CD14-positive monocyte (primary cell): Measurements from ENCODE around the gene DHRS3. TPM values are rescaled to one million over a fixed set of nuclear protein-coding genes. Genes with fewer than 3 reads are reported as not detected.

ENCODE experiments used
- DNase-seq, 3 donors: peaks; one replicate each; pipeline ENCODE4 v3.0.0-alpha.2; 2011 to 2022
- H2AFZ ChIP-seq: 2 replicates; pipeline ENCODE4 v1.6.0; 2012; ENCODE audit warnings: mild to moderate bottlenecking, low read depth, low read length, inconsistent platforms; ENCODE audit not compliant: insufficient read depth, poor library complexity, severe bottlenecking
- H3K27ac ChIP-seq, 2 donors: 1 replicate in 1 of 2; 2 replicates in 1 of 2; pipeline ENCODE4 v1.5.1; 2012 to 2013; ENCODE audit warnings: low read length in 2 of 2, control low read depth in 1 of 2, inconsistent platforms in 1 of 2, low read depth in 1 of 2, mild to moderate bottlenecking in 1 of 2
- H3K27me3 ChIP-seq, 2 donors: one replicate each; pipeline versions ENCODE4 v1.6.0 to v1.6.1; 2011 to 2013; ENCODE audit warnings: low read length in 2 of 2; ENCODE audit not compliant: control insufficient read depth in 2 of 2, insufficient read depth in 2 of 2
- H3K36me3 ChIP-seq, 2 donors: replicated peaks in 1 of 2; 1 replicate in 1 of 2; 2 replicates in 1 of 2; pipeline versions ENCODE4 v1.5.1 to v1.6.1; 2012 to 2013; ENCODE audit warnings: low read length in 2 of 2, control low read depth in 1 of 2, inconsistent platforms in 1 of 2, mild to moderate bottlenecking in 1 of 2; ENCODE audit not compliant: insufficient read depth in 2 of 2, control insufficient read depth in 1 of 2
- H3K4me1 ChIP-seq, 2 donors: 1 replicate in 1 of 2; 2 replicates in 1 of 2; pipeline versions ENCODE4 v1.5.1 to v1.6.1; 2012 to 2013; ENCODE audit warnings: low read length in 2 of 2, control low read depth in 1 of 2, inconsistent platforms in 1 of 2, mild to moderate bottlenecking in 1 of 2, moderate library complexity in 1 of 2; ENCODE audit not compliant: insufficient read depth in 2 of 2, control insufficient read depth in 1 of 2
- H3K4me2 ChIP-seq: replicated peaks from 2 replicates; pipeline ENCODE3; 2012; ENCODE audit warnings: low read length, moderate library complexity, mild to moderate bottlenecking; ENCODE audit not compliant: poor library complexity, severe bottlenecking; ENCODE audit errors: extremely low read depth
- H3K4me3 ChIP-seq, 3 experiments: fragments of 200-600 bp in 1 of 3; sonication (generic) in 1 of 3; replicated peaks in 1 of 3; 1 replicate in 2 of 3; 2 replicates in 1 of 3; pipeline ENCODE4 v1.5.1; 2011 to 2013; ENCODE audit warnings: low read length in 3 of 3, mild to moderate bottlenecking in 3 of 3, control low read depth in 2 of 3, low read depth in 2 of 3, inconsistent platforms in 1 of 3, moderate library complexity in 1 of 3
- H3K79me2 ChIP-seq: 2 replicates; pipeline ENCODE4 v1.6.0; 2012; ENCODE audit warnings: mild to moderate bottlenecking, control low read depth, inconsistent platforms, low read length, moderate library complexity; ENCODE audit not compliant: insufficient read depth
- H3K9ac ChIP-seq: 2 replicates; pipeline ENCODE4 v1.6.0; 2017; ENCODE audit warnings: low read length, mild to moderate bottlenecking; ENCODE audit not compliant: insufficient read depth, poor library complexity, severe bottlenecking
- H3K9me3 ChIP-seq, 2 donors: replicated peaks in 1 of 2; 1 replicate in 1 of 2; 2 replicates in 1 of 2; pipeline versions ENCODE4 v1.5.1 to v1.6.1; 2012 to 2013; ENCODE audit warnings: low read length in 2 of 2, control low read depth in 1 of 2; ENCODE audit not compliant: control insufficient read depth in 1 of 2, insufficient read depth in 1 of 2
- H4K20me1 ChIP-seq: 2 replicates; pipeline ENCODE4 v1.6.0; 2012; ENCODE audit warnings: mild to moderate bottlenecking, low read length, control low read depth, moderate library complexity; ENCODE audit not compliant: insufficient read depth
- H3K27ac Mint-ChIP-seq, 7 donors: one replicate each; pipeline ENCODE4 v1.8.0; 2020; ENCODE audit warnings: mild to moderate bottlenecking in 7 of 7, mixed read lengths in 7 of 7, moderate library complexity in 6 of 7, inconsistent platforms in 2 of 7
- H3K27me3 Mint-ChIP-seq, 3 donors: one replicate each; pipeline ENCODE4 v1.8.0; 2021 to 2022; ENCODE audit warnings: low read depth in 3 of 3, mild to moderate bottlenecking in 3 of 3, mixed read lengths in 3 of 3, moderate library complexity in 3 of 3, inconsistent platforms in 1 of 3
- H3K36me3 Mint-ChIP-seq, 2 donors: one replicate each; pipeline ENCODE4 v1.8.0; 2020; ENCODE audit warnings: mixed read lengths in 2 of 2, inconsistent platforms in 1 of 2, mild to moderate bottlenecking in 1 of 2
- H3K4me1 Mint-ChIP-seq: one replicate; pipeline ENCODE4 v1.8.0; 2020; ENCODE audit warnings: mild to moderate bottlenecking, mixed read lengths
- H3K4me3 Mint-ChIP-seq, 2 donors: one replicate each; pipeline ENCODE4 v1.8.0; 2020; ENCODE audit warnings: mild to moderate bottlenecking in 2 of 2, mixed read lengths in 2 of 2, moderate library complexity in 1 of 2
- H3K9me3 Mint-ChIP-seq, 7 donors: one replicate each; pipeline ENCODE4 v1.8.0; 2020 to 2022; ENCODE audit warnings: mixed read lengths in 7 of 7, mild to moderate bottlenecking in 6 of 7, moderate library complexity in 6 of 7, inconsistent platforms in 2 of 7
- CTCF ChIP-seq: fragments of 200-600 bp; IDR thresholded peaks from one replicate; pipeline ENCODE4 v1.8.0; 2022; ENCODE audit warnings: antibody characterized with exemption, mild to moderate bottlenecking
- WGBS: methylation state at CpG from one replicate; pipeline ENCODE4 v1.1.5; 2013; ENCODE audit warnings: missing lambda C conversion rate; ENCODE audit not compliant: insufficient coverage; 5-methylcytosine and 5-hydroxymethylcytosine counted together
- intact Hi-C, 2 donors: fragments of 100-400 bp; cut with micrococcal nuclease; formaldehyde crosslinking; loops; one replicate each; pipeline versions ENCODE4 v1.15.0 to v1.15.1; 2023
- polyA plus RNA-seq, 3 donors: library from polyadenylated mRNA; depleted of rRNA in 1 of 3; unstranded in 2 of 3; stranded (reverse) in 1 of 3; fragments of 300-500 nt in 2 of 3; fragments of >200 nt in 1 of 3; fragmentation: Illumina TruSeq in 2 of 3; gene quantifications; 1 replicate in 2 of 3; 2 replicates in 1 of 3; pipeline ENCODE4 v1.2.3, GENCODE V29; 2012 to 2021

Gene DHRS3
- polyA plus RNA-seq, 3 donors = 0.23 to 0.59 (median 0.29) TPM

DNA sequence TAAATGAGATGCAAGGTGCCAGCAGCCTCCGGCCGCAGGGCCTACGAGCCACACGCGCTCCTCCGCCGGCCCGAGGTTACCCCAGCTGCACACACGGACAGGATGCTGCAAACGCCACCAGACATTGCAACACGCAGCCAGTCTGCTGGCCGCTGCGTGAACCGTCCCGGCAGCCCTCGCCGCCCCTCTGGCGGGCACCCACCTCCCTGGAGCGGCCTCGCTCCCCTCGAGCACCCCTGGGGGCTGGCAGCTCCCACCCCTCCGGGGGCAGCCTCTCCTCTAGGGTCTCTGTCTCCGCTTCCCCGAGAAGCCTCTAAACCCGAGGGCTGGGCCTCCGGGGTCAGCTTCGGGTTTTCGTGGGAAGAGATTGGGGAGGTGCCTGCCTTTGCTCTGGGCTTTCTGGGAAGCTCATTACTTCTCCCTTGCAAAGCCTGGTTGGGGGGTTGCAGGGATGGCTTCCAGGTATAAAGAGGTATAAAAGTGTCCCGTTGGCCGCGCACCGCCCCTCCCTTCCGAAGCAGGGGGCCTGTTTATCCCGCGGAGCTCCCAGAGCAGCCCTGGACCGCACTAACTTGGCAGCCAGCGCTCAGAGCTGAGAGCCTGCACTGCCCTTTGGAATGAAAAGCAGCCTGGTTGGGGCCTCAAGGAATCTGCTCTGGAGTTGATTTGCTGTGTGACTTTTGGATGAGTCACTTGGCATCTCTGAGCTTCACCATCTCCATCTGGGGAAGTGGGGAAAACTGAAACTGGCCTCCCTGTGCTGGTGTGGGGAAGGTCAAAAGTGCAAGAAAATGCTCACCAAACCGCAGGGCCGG lies 21.8 kb downstream of the DHRS3 start:
- H3K4me3 Mint-ChIP-seq = peak overlapping the region; percentile 73 to 74
- no peaks in the 10 kb centered on the region for H3K36me3 ChIP-seq
- TF ChIP-seq CTCF = no peak
- no peaks in the 10 kb centered on the region for H4K20me1 ChIP-seq
- WGBS = 12% methylated on average over 32 of the region's 39 CpGs
- peak overlapping the region; percentile 83 for H3K4me2 ChIP-seq
- peak overlapping the region; percentile 38 to 96 (median 90) for H3K27ac Mint-ChIP-seq
- peaks cover 4 to 21% of the 10 kb centered on the region in 2 donors for H3K36me3 Mint-ChIP-seq
- no peaks in the 10 kb centered on the region for H3K79me2 ChIP-seq
- peaks cover 34 to 38% of the 10 kb centered on the region in 2 donors for H3K4me1 ChIP-seq
- H3K9ac ChIP-seq = peak overlapping the region; percentile 65
- H3K9me3 ChIP-seq = no peaks in the 10 kb centered on the region
- H3K27me3 ChIP-seq = peaks cover 2 to 17% of the 10 kb centered on the region in 2 donors
- DNase-seq = peak; percentile 96 to 97 (median 96)
- H3K4me1 Mint-ChIP-seq = peaks cover 44% of the 10 kb centered on the region
- intact Hi-C loops = loop anchor here in 1 of 2 donors (1.0 to 2.0 kb wide), 2 partner anchors 8 to 21 kb away; no protein-coding TSS in a partner anchor
- peaks cover 0 to 6% (median 0%) of the 10 kb centered on the region in 7 donors for H3K9me3 Mint-ChIP-seq
- H3K27ac ChIP-seq = peak overlapping the region in 1 of 2 donors; percentile 63
- H3K4me3 ChIP-seq = peak overlapping the region in 2 of 3 experiments; percentile 18 to 70
- H2AFZ ChIP-seq = peak overlapping the region; percentile 48
- peaks cover 27 to 47% (median 45%) of the 10 kb centered on the region in 3 donors for H3K27me3 Mint-ChIP-seq

DNA sequence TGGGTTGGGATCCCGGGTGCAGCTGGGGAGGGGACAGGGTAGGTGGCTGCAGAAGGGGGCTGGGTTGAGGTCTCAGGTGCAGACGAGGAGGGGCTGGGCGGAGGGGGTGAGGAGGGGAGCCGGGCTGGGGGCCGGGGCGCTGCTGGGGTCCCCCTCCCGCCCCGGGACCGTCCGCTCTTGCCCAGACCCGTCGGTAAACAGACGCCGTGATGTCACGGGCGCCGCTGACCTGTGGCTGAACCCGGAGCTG lies 22.3 kb downstream of the DHRS3 start:
- WGBS = under 1% methylated on average over 15 of the region's 18 CpGs
- intact Hi-C loops = loop anchor here in 1 of 2 donors (1.0 to 2.0 kb wide), 2 partner anchors 9 to 21 kb away; no protein-coding TSS in a partner anchor
- Histone ChIP-seq H3K9me3 (no peaks in the 10 kb centered on the region), H3K36me3 (no peaks in the 10 kb centered on the region), H3K27me3 (peaks cover 2 to 17% of the 10 kb centered on the region in 2 donors), H3K4me1 (peaks cover 34% of the 10 kb centered on the region in 2 donors), H3K4me2 (peak overlapping the region; percentile 83), H3K9ac (no peak overlapping the region), H3K4me3 (peak overlapping the region in 1 of 3 experiments; percentile 70), H3K79me2 (no peaks in the 10 kb centered on the region), H4K20me1 (no peaks in the 10 kb centered on the region), H2AFZ (no peak overlapping the region), H3K27ac (no peak overlapping the region)
- H3K9me3 Mint-ChIP-seq = peaks cover 0 to 6% (median 0%) of the 10 kb centered on the region in 7 donors
- H3K36me3 Mint-ChIP-seq = peaks cover 4 to 21% of the 10 kb centered on the region in 2 donors
- no peak for TF ChIP-seq CTCF
- peak overlapping the region in 6 of 7 donors; percentile 37 to 88 (median 68) for H3K27ac Mint-ChIP-seq
- no peak for DNase-seq
- H3K4me1 Mint-ChIP-seq = peaks cover 41% of the 10 kb centered on the region
- peaks cover 28 to 43% (median 39%) of the 10 kb centered on the region in 3 donors for H3K27me3 Mint-ChIP-seq
- H3K4me3 Mint-ChIP-seq = peak overlapping the region; percentile 59 to 73
